NB4 (cell line): Measurements from ENCODE around the gene MICAL3.

Experiments used
- TF ChIP-seq, protein P1 (sequence below): IDR thresholded peaks from one replicate; pipeline ENCODE4 v1.5.1; 2012; ENCODE audit warnings: low read depth, low read length
- TF ChIP-seq, protein P2 (sequence below): IDR thresholded peaks from 2 replicates; pipeline ENCODE4 v1.6.1; 2011; ENCODE audit warnings: low read depth, low read length

DNA sequence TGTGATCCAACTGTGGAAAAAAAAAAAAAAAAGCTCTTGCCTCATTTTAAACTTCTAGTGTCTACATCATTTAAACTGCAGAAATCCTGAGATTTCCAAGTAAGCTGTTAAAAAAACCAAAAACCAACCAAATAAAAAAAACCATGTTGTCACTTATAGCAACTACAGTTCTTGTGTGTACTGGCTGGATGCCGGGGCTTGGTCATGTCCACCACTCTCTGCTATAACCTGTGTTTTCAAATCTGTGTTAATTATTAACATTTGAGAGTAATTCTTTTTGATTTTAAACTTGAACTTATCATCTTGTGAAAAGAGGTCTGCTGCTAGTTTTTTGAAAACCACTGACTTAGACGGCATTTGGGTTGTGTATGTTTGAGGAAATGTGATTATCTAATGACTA is 217.9 kb downstream of the MICAL3 start:
- TF ChIP-seq, protein P1, sequence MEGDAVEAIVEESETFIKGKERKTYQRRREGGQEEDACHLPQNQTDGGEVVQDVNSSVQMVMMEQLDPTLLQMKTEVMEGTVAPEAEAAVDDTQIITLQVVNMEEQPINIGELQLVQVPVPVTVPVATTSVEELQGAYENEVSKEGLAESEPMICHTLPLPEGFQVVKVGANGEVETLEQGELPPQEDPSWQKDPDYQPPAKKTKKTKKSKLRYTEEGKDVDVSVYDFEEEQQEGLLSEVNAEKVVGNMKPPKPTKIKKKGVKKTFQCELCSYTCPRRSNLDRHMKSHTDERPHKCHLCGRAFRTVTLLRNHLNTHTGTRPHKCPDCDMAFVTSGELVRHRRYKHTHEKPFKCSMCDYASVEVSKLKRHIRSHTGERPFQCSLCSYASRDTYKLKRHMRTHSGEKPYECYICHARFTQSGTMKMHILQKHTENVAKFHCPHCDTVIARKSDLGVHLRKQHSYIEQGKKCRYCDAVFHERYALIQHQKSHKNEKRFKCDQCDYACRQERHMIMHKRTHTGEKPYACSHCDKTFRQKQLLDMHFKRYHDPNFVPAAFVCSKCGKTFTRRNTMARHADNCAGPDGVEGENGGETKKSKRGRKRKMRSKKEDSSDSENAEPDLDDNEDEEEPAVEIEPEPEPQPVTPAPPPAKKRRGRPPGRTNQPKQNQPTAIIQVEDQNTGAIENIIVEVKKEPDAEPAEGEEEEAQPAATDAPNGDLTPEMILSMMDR: no peak
- TF ChIP-seq, protein P2, sequence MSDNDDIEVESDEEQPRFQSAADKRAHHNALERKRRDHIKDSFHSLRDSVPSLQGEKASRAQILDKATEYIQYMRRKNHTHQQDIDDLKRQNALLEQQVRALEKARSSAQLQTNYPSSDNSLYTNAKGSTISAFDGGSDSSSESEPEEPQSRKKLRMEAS: no peak
